PC-3 (cell line): ENCODE data around the gene ST7. TPM values are rescaled to one million over a fixed set of nuclear protein-coding genes. Genes with fewer than 3 reads are reported as not detected.

ENCODE experiments used
- ATAC-seq: fragments of 200-7000 bp; cut with Tn5 transposase; 2 replicates; pipeline ENCODE4 v1.9.1; 2020; ENCODE audit warnings: mild to moderate bottlenecking, moderate library complexity
- BruUV-seq: library from RNA; stranded (reverse); fragments of 400-500 nt; replicated peaks from 2 replicates; lab custom pipeline; 2021; lab: Mats Ljungman, UMichigan
- CTCF ChIA-PET: fragments of 300-600 bp; sonication (Branson Sonifier 250); formaldehyde crosslinking; loops from one replicate; lab custom pipeline; 2022; ENCODE audit warnings: antibody characterized with exemption; lab: Charles Lee
- POLR2A ChIA-PET: fragments of 300-600 bp; sonication (Branson Sonifier 250); formaldehyde crosslinking; loops from one replicate; lab custom pipeline; 2022; ENCODE audit warnings: antibody characterized with exemption; ENCODE audit not compliant: unreplicated experiment; lab: Charles Lee
- DNase-seq: peaks from one replicate; pipeline ENCODE4 v3.0.0-alpha.2; 2015
- H2AFZ ChIP-seq: fragments of 300-600 bp; sonication (generic); 2 replicates; pipeline ENCODE4 v1.6.0; 2016; ENCODE audit warnings: antibody characterized with exemption, low read length
- H3F3A ChIP-seq: fragments of 300-600 bp; sonication (generic); one replicate; pipeline ENCODE4 v1.6.0; 2017; ENCODE audit warnings: antibody characterized with exemption, low read length, control low read depth, mild to moderate bottlenecking; ENCODE audit not compliant: unreplicated experiment
- H3K27ac ChIP-seq: fragments of 300-600 bp; sonication (generic); 2 replicates; pipeline ENCODE4 v1.5.1; 2016; ENCODE audit warnings: mild to moderate bottlenecking, low read length
- H3K27me3 ChIP-seq: fragments of 300-600 bp; sonication (generic); 2 replicates; pipeline ENCODE4 v1.6.1; 2016; ENCODE audit warnings: low read length, mixed read lengths
- H3K36me3 ChIP-seq: fragments of 300-600 bp; sonication (generic); 2 replicates; pipeline ENCODE4 v1.6.1; 2016; ENCODE audit warnings: low read depth, mixed run types, low read length, mixed read lengths
- H3K4me1 ChIP-seq: fragments of 300-600 bp; sonication (generic); 2 replicates; pipeline ENCODE4 v1.5.1; 2016; ENCODE audit warnings: low read length; ENCODE audit not compliant: insufficient read depth
- H3K4me2 ChIP-seq: fragments of 300-600 bp; sonication (generic); 2 replicates; pipeline ENCODE4 v1.6.0; 2016; ENCODE audit warnings: low read length
- H3K4me3 ChIP-seq: fragments of 300-600 bp; sonication (generic); 2 replicates; pipeline ENCODE4 v1.5.1; 2016; ENCODE audit warnings: mild to moderate bottlenecking, low read length, mixed read lengths
- H3K79me2 ChIP-seq: fragments of 300-600 bp; sonication (generic); 2 replicates; pipeline ENCODE4 v1.6.1; 2017; ENCODE audit warnings: low read length, mixed read lengths
- H3K9ac ChIP-seq: fragments of 300-600 bp; sonication (generic); 2 replicates; pipeline ENCODE4 v1.6.0; 2016; ENCODE audit warnings: mild to moderate bottlenecking, low read length
- H3K9me2 ChIP-seq: fragments of 300-600 bp; sonication (generic); replicated peaks from 2 replicates; pipeline ENCODE4 v1.6.1; 2016; ENCODE audit warnings: mixed run types, low read length, mixed read lengths
- H3K9me3 ChIP-seq: fragments of 300-600 bp; sonication (generic); 2 replicates; pipeline ENCODE4 v1.6.1; 2016; ENCODE audit warnings: low read length, mixed read lengths
- H4K20me1 ChIP-seq: fragments of 300-600 bp; sonication (generic); 2 replicates; pipeline ENCODE4 v1.6.1; 2016; ENCODE audit warnings: low read length, mixed read lengths
- CTCF ChIP-seq: fragments of 300-600 bp; sonication (generic); conservative IDR thresholded peaks from 2 replicates; pipeline ENCODE4 v1.5.1; 2017; ENCODE audit warnings: antibody characterized with exemption, low read depth, mild to moderate bottlenecking, low read length
- EZH2 ChIP-seq: fragments of 300-600 bp; sonication (generic); IDR thresholded peaks from one replicate; pipeline ENCODE4 v1.6.1; 2017; ENCODE audit warnings: antibody characterized with exemption, mild to moderate bottlenecking, low read length; ENCODE audit not compliant: unreplicated experiment
- EZH2phosphoT487 ChIP-seq: fragments of 300-600 bp; sonication (generic); IDR thresholded peaks from 2 replicates; pipeline ENCODE4 v1.6.1; 2018; ENCODE audit warnings: mild to moderate bottlenecking, antibody characterized with exemption, low read length, borderline replicate concordance
- intact Hi-C: fragments of 100-400 bp; cut with micrococcal nuclease; formaldehyde crosslinking; loops from 2 replicates; pipeline ENCODE4 v1.9.0; 2023
- total RNA-seq: library from RNA; depleted of rRNA; stranded (reverse); fragments of >200 nt; gene quantifications from 2 replicates; pipeline ENCODE4 v1.2.3, GENCODE V29; 2014

The ST7 gene
- total RNA-seq, 1 experiment from 2014 or later = 19.7 TPM

DNA sequence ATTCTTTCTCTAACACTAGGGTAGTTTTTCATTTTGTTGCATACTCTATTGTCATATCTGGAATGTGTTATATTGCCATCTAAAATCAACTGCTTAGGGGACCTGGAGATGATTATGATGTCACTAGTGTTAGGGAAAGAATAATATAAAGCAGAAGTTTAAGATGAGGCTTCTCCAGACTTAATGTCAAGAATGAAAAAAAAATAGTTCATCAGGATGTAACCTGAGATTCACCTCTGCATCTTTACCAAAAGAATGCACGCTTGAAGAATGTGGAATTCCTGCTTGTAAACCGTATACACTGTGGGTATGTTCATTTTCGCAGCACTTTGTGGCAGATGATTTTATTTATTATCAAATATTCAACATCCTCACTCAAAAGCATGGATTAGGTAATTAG, 184.6 kb downstream of the ST7 start:
- TF ChIP-seq CTCF = no peak
- no peak for TF ChIP-seq EZH2
- no peak for TF ChIP-seq EZH2phosphoT487
- Histone ChIP-seq H3K4me1 (peaks cover 15% of the 10 kb centered on the region), H2AFZ (no peak overlapping the region), H3K4me3 (no peak overlapping the region), H3K27ac (no peak overlapping the region), H3K9me3 (no peaks in the 10 kb centered on the region), H3F3A (peaks cover 5% of the 10 kb centered on the region), H3K27me3 (no peaks in the 10 kb centered on the region), H3K36me3 (no peaks in the 10 kb centered on the region; the same call in 1 of the 2 replicates), H3K4me2 (no peak overlapping the region), H3K9ac (no peak overlapping the region), H3K79me2 (no peaks in the 10 kb centered on the region), H4K20me1 (no peaks in the 10 kb centered on the region), H3K9me2 (no peaks in the 10 kb centered on the region)
- intact Hi-C loops = no loop called here
- CTCF ChIA-PET = no interaction called here
- no TSS peak for BruUV-seq
- POLR2A ChIA-PET = no interaction called here
- DNase-seq (peak; percentile 22), ATAC-seq (no peak)

DNA sequence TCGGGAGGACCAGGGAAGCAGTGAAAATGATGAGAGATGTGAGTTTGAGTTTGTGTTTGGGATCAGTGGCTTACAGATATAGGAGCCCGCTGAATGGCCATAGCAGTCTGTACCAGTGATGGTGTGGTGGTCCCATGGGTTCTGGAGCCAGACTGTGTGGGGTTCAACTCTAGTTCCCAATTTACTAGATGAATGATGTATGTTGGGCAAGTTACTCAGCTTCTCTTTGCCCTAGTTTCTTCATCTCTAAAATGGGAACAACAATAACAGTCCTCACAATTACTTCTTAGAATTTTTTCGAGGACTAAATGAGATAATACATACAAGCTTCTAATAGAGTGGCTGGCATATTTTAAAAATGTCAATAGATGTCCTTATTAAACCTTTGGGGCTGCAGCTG, 185.2 kb downstream of the ST7 start:
- DNase-seq (no peak), ATAC-seq (no peak)
- H3K9ac ChIP-seq = no peak overlapping the region
- peaks cover 15% of the 10 kb centered on the region for H3K4me1 ChIP-seq
- ChIA-PET POLR2A (no interaction called here), CTCF (no interaction called here)
- H3K9me3 ChIP-seq = no peaks in the 10 kb centered on the region
- H2AFZ ChIP-seq = no peak overlapping the region
- BruUV-seq = no TSS peak
- H3K9me2 ChIP-seq = no peaks in the 10 kb centered on the region
- intact Hi-C loops = no loop called here
- no peak overlapping the region for H3K4me2 ChIP-seq
- no peak overlapping the region for H3K4me3 ChIP-seq
- no peaks in the 10 kb centered on the region for H3K27me3 ChIP-seq
- no peaks in the 10 kb centered on the region for H3F3A ChIP-seq
- no peak overlapping the region for H3K27ac ChIP-seq
- no peaks in the 10 kb centered on the region for H3K79me2 ChIP-seq
- H3K36me3 ChIP-seq = no peaks in the 10 kb centered on the region; the same call in 1 of the 2 replicates
- H4K20me1 ChIP-seq = no peaks in the 10 kb centered on the region
- TF ChIP-seq CTCF = no peak
- no peak for TF ChIP-seq EZH2phosphoT487
- no peak for TF ChIP-seq EZH2

DNA sequence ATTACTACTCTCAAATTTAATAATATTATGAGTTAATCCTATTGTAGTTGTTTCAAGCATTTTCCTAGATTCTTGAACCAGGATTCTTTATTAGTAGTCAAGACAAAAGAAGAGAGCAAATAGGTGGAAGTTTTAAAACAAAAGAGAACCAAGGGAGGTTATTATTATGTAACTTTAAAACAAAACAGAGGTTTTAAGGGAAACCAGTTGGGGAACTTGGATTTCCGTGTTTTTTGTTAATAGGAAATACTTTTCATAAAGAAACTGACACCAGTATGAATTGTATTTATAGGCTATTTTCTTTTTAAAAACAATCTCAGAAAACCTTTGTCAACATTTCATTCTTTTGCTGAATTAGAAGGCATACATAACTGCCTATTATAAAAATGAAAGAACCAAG, 185.7 kb downstream of the ST7 start:
- Histone ChIP-seq H3K79me2 (no peaks in the 10 kb centered on the region), H3K36me3 (no peaks in the 10 kb centered on the region; the same call in 1 of the 2 replicates), H3F3A (no peaks in the 10 kb centered on the region), H3K4me3 (no peak overlapping the region), H3K27me3 (no peaks in the 10 kb centered on the region), H3K4me2 (no peak overlapping the region), H2AFZ (no peak overlapping the region), H3K9me2 (no peaks in the 10 kb centered on the region), H4K20me1 (no peaks in the 10 kb centered on the region), H3K9me3 (no peaks in the 10 kb centered on the region), H3K4me1 (peaks cover 15% of the 10 kb centered on the region), H3K27ac (no peak overlapping the region), H3K9ac (no peak overlapping the region)
- TF ChIP-seq EZH2phosphoT487 = no peak
- no peak for TF ChIP-seq CTCF
- TF ChIP-seq EZH2 = no peak
- intact Hi-C loops = no loop called here
- BruUV-seq = no TSS peak
- no peak for ATAC-seq
- POLR2A ChIA-PET = interaction anchor here (0.6 kb wide), 1 partner anchor 15 kb away, joined by 3 read pairs; no protein-coding TSS in a partner anchor
- CTCF ChIA-PET = no interaction called here
- no peak for DNase-seq
